Rectal smooth muscle tissue (tissue), 1 donor: ENCODE data around the gene TEKT2.

Experiments used
- H3K27ac ChIP-seq: one replicate; pipeline ENCODE4 v1.7.0; 2013; ENCODE audit warnings: low read depth, low read length, inconsistent platforms
- H3K27me3 ChIP-seq: one replicate; pipeline ENCODE4 v1.7.0; 2013; ENCODE audit warnings: low read length; ENCODE audit not compliant: control insufficient read depth, insufficient read depth
- H3K36me3 ChIP-seq: one replicate; pipeline ENCODE4 v1.7.0; 2013; ENCODE audit warnings: low read length; ENCODE audit not compliant: control insufficient read depth, insufficient read depth
- H3K4me1 ChIP-seq: one replicate; pipeline ENCODE4 v1.7.0; 2013; ENCODE audit warnings: low read length; ENCODE audit not compliant: control insufficient read depth, insufficient read depth
- H3K4me3 ChIP-seq: one replicate; pipeline ENCODE4 v1.7.0; 2013; ENCODE audit warnings: low read length
- H3K9ac ChIP-seq: one replicate; pipeline ENCODE4 v1.7.0; 2013; ENCODE audit warnings: low read length

The TEKT2 gene

GRCh38 chr1:36128126-36128904 lies 44.4 kb downstream of the TEKT2 start:
- Histone ChIP-seq H3K4me3 (no peak overlapping the region), H3K27me3 (peaks cover 4% of the 10 kb centered on the region), H3K4me1 (peaks cover 1% of the 10 kb centered on the region), H3K36me3 (no peaks in the 10 kb centered on the region), H3K9ac (no peak overlapping the region), H3K27ac (no peak overlapping the region)

- peaks cover 3% of the 10 kb centered on the region for H3K4me1 ChIP-seq
- H3K27ac ChIP-seq = no peak overlapping the region
Observed at GRCh38 chr1:36128905-36129206, 45.0 kb downstream of the TEKT2 start.

DNA sequence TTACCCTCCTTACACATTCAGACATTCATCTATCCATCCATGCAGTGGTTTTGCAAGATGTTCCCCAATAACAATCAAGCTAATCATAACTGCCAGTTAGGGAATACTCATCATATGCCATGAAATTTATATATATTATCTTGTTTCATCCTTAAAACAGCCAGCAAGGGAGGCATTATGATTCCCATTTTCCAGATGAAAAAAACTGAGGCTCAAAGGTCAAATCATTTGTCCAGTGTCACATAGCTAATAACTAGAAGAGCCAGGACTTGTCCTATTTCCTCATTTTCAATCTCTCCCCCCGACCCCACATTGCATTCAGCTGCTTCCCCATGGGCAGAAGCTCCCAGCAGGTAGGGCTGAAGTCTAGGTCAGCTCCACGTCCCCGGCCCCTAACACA lies 48.1 kb downstream of the TEKT2 start:
- Histone ChIP-seq H3K9ac (no peak overlapping the region), H3K4me1 (peaks cover 26% of the 10 kb centered on the region), H3K27ac (no peak overlapping the region), H3K36me3 (no peaks in the 10 kb centered on the region), H3K27me3 (no peaks in the 10 kb centered on the region), H3K4me3 (no peak overlapping the region)

More at GRCh38 chr1:36128905-36129206, 45.0 kb downstream of the TEKT2 start:
- H3K36me3 ChIP-seq = no peaks in the 10 kb centered on the region
- peaks cover 4% of the 10 kb centered on the region for H3K27me3 ChIP-seq
- no peak overlapping the region for H3K9ac ChIP-seq
- H3K4me3 ChIP-seq = no peak overlapping the region

DNA sequence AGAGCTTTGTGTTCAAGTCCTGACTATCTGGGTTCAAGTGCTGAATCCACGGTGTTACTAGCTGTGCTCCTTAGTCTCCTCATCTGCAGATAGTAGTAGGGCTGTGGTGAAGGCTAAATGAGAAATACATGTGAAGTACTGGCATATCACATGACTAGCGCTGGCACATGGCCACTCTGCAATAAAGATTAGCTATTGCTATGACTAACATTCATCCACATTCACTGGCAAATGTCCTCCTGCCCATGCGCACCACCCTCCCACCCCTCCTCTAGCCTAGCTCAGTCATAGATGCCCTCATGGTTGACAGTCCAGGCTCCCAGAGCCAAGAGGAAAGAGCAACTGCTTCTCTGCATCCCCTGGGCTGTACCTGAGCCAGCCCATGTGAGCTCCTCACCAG lies 49.6 kb downstream of the TEKT2 start:
- no peak overlapping the region for H3K4me3 ChIP-seq
- no peak overlapping the region for H3K9ac ChIP-seq
- H3K27me3 ChIP-seq = no peaks in the 10 kb centered on the region
- peaks cover 9% of the 10 kb centered on the region for H3K36me3 ChIP-seq
- no peak overlapping the region for H3K27ac ChIP-seq
- peaks cover 28% of the 10 kb centered on the region for H3K4me1 ChIP-seq

- Histone ChIP-seq H3K4me1 (peaks cover 28% of the 10 kb centered on the region), H3K27ac (peak overlapping the region; percentile 84), H3K9ac (no peak overlapping the region), H3K4me3 (no peak overlapping the region), H3K36me3 (peaks cover 9% of the 10 kb centered on the region), H3K27me3 (no peaks in the 10 kb centered on the region)
Observed at GRCh38 chr1:36134031-36134430, 50.1 kb downstream of the TEKT2 start.

DNA sequence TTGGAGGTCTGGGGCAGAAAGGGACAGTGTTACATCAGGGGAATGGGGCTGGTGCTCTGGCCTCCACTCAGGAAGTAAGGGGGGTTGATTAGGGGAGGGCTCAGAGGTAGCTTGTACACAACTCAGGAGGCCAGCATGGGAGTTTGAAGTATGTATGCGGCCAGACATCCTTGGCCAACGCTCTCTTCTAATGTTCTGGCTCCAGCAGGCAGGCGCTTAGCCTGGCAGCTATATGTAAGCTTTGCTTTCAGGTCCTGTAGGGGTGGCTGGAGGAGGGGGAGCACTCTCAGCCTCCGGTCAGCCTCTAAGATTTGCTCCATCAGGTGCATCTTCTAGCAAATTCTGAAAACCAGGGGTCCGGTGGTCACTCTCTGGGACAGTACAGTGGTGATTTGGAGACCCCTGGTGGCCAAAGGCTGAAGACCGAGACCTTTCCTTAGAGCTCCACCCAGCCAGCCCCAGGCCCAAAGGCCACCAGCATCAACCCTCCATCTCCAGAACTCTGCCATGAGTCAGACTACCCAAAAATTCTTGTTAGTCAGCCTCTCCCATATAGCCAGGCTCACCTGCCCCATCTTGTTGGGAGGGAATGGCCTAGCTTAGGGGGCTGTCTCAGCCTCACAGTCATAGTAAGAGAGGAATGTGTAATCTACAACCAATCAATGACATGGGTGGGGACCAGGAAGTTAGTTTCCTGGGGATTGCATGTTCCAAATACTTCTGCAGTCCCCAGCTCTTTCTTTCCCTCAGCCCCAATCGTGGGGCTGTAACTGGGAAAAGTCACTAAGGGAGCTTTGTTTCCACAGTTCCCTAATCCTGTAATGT lies 50.8 kb downstream of the TEKT2 start:
- Histone ChIP-seq H3K27ac (peak overlapping the region; percentile 84), H3K4me3 (no peak overlapping the region), H3K4me1 (peaks cover 28% of the 10 kb centered on the region), H3K27me3 (no peaks in the 10 kb centered on the region), H3K9ac (no peak overlapping the region), H3K36me3 (peaks cover 9% of the 10 kb centered on the region)

DNA sequence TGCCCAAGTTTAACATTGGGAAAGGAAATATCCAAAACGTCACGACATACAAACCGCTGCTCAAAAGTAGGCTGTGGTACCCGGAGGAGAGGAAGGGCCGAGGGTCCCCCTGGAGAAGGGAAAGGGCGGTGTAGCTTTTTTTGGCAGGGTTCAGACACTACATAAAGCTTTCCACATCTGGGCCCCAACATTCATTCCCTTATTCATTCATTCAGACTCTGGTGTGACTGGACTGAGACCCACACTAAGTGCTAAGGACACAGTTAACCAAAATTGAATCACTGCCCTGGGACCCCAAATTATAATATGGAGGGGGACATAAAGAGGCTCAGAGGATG lies 51.4 kb downstream of the TEKT2 start:
- Histone ChIP-seq H3K4me1 (peaks cover 28% of the 10 kb centered on the region), H3K9ac (no peak overlapping the region), H3K36me3 (peaks cover 9% of the 10 kb centered on the region), H3K4me3 (no peak overlapping the region), H3K27me3 (no peaks in the 10 kb centered on the region), H3K27ac (peak overlapping the region; percentile 84)

DNA sequence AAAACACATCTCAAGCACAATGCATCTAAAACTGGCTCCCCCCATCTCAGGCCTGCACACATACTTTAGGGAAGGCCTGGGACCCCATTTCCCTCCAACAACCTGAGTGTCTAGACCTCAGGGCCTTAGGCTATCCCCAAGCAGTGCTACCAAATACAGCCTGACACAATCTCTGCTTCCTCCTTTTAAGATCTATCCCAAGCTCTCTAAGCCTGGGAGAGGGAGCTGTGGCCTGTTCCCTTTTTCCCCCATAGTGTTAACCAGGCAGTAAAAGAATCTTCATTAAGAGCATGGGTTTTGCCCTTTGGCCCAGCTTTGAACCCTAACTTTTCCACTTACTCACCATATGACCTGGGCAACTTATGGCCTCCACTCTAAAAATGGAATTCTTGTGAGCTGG lies 51.9 kb downstream of the TEKT2 start:
- Histone ChIP-seq H3K36me3 (peaks cover 9% of the 10 kb centered on the region), H3K27ac (peak overlapping the region; percentile 84), H3K4me3 (no peak overlapping the region), H3K9ac (no peak overlapping the region), H3K4me1 (peaks cover 28% of the 10 kb centered on the region), H3K27me3 (no peaks in the 10 kb centered on the region)

GRCh38 chr1:36136535-36136934 lies 52.6 kb downstream of the TEKT2 start:
- Histone ChIP-seq H3K36me3 (peaks cover 9% of the 10 kb centered on the region), H3K27ac (peak overlapping the region; percentile 84), H3K4me1 (peaks cover 28% of the 10 kb centered on the region), H3K9ac (no peak overlapping the region), H3K27me3 (no peaks in the 10 kb centered on the region), H3K4me3 (no peak overlapping the region)

DNA sequence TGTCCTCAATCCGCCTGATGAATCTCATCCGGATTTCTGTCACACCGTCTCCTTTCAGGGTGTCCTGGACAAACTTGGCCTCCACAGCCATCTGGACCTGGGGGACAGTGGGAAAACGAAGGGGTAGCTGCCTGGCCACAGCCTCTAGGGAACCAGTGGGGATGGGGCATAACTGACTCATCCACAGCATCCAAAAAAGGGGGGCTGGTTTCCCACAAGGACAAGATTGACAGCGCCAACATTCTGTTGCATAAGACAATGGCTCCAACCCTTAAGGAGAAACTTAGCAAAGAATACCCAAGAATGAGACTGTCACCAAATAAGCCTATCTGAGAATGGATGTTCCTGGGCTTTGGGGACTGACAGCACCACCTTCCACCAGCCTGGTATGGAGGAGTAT lies 53.3 kb downstream of the TEKT2 start:
- peaks cover 30% of the 10 kb centered on the region for H3K4me1 ChIP-seq
- H3K9ac ChIP-seq = no peak overlapping the region
- no peak overlapping the region for H3K4me3 ChIP-seq
- no peaks in the 10 kb centered on the region for H3K27me3 ChIP-seq
- H3K36me3 ChIP-seq = peaks cover 9% of the 10 kb centered on the region
- peak overlapping the region; percentile 84 for H3K27ac ChIP-seq

GRCh38 chr1:36137776-36138175 lies 53.9 kb downstream of the TEKT2 start:
- Histone ChIP-seq H3K4me3 (no peak overlapping the region), H3K36me3 (peaks cover 9% of the 10 kb centered on the region), H3K27ac (peak overlapping the region; percentile 84), H3K27me3 (no peaks in the 10 kb centered on the region), H3K4me1 (peaks cover 33% of the 10 kb centered on the region), H3K9ac (no peak overlapping the region)
